Measurements from ENCODE around the gene CAV3.

Gene CAV3

DNA sequence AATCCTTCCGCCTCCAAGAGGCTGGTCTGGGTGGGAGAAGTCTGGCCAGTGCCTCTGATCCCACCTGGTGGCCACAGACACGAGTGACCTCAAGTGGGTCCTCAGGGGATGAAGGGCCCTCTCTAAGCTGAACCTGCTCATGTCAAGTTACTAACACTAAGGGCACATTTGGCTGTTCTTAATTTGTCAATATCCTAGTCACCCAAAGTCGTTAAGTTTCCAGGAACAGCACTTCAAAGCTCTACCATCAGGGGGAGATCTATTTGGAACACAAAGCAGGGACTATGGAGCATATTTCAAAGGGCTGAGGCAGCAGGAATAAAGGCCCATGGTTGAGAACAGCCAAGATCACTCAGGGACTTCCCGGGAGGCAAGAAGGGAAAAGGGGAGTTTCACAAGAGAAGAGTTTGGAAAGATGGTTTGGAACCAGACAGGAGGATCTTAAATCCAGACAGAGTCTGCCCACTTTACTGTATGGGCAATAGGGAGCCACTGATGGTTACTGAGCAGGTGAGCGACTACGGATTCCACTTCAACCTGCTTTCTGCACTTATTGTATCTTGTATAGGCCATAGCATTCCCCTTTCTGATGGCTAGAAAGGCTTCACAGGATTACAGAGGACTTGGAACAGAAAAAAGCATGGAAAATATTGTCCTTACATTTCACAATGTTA is 22.1 kb downstream of the CAV3 start:
- H2AK5ac ChIP-seq (ENCODE audit: low read length): no peak overlapping the region
- H3K9ac ChIP-seq (ENCODE audit: low read length): no peak overlapping the region
- no peaks in the 10 kb centered on the region for H3K79me2 ChIP-seq (ENCODE audit: control insufficient read depth, insufficient read depth, low read length)
- DNase-seq: peak; percentile 67
- no peak overlapping the region for H3K23ac ChIP-seq (ENCODE audit: low read length)
- H3K56ac ChIP-seq (ENCODE audit: low read length): no peak overlapping the region
- no peaks in the 10 kb centered on the region for H3K79me1 ChIP-seq (ENCODE audit: low read length)
- H3K18ac ChIP-seq (ENCODE audit: low read length): no peak overlapping the region
- no peak overlapping the region for H4K8ac ChIP-seq (ENCODE audit: low read depth, low read length)
- no peak overlapping the region for H3K27ac ChIP-seq (ENCODE audit: low read depth, low read length)
- WGBS (ENCODE audit: extremely low coverage, insufficient coverage, low lambda C conversion rate): no CpG with 5 or more reads among the region's 6 CpGs
- H3K4me3 ChIP-seq (ENCODE audit: low read length): no peak overlapping the region
- no peak overlapping the region for H4K5ac ChIP-seq (ENCODE audit: low read length)
- no peak overlapping the region for H3K4ac ChIP-seq (ENCODE audit: low read depth, low read length)
- H2BK120ac ChIP-seq (ENCODE audit: low read depth, low read length): no peak overlapping the region
- H2BK15ac ChIP-seq (replicated peaks; ENCODE audit: low read depth): no peak overlapping the region
- H3K36me3 ChIP-seq (ENCODE audit: control insufficient read depth, insufficient read depth, low read length): no peaks in the 10 kb centered on the region
- no peak overlapping the region for H3K4me2 ChIP-seq (ENCODE audit: low read length)
- H3K27me3 ChIP-seq (ENCODE audit: insufficient read depth, low read length, poor library complexity): no peaks in the 10 kb centered on the region
- no peak overlapping the region for H2BK5ac ChIP-seq (ENCODE audit: low read length)
- no peaks in the 10 kb centered on the region for H3K4me1 ChIP-seq (ENCODE audit: control insufficient read depth, low read depth, low read length)

DNA sequence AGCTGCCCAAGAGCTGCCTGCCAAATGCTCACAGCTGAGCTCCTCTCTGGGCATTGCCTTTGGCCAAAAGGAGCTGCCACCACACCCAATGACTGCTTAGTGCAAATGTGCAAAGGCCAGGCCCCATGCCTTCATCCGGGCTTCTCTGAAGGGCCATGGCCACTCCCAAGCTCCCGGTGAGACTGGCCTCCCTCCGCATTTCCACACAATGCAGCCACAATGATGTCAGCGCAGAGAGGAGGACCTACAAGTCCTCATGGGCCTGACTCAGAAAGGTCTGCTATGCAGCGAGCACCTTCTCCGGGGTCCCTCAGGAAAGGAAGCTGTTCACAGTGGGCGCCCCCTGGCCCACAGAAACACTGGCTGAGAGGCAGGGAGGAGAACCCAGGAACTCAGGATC is 23.1 kb downstream of the CAV3 start:
- Histone ChIP-seq H4K8ac (ENCODE audit: low read depth, low read length) (no peak overlapping the region), H3K79me2 (ENCODE audit: control insufficient read depth, insufficient read depth, low read length) (no peaks in the 10 kb centered on the region), H2AK5ac (ENCODE audit: low read length) (no peak overlapping the region), H3K18ac (ENCODE audit: low read length) (no peak overlapping the region), H3K23ac (ENCODE audit: low read length) (no peak overlapping the region), H3K4me3 (ENCODE audit: low read length) (no peak overlapping the region), H3K36me3 (ENCODE audit: control insufficient read depth, insufficient read depth, low read length) (no peaks in the 10 kb centered on the region), H4K5ac (ENCODE audit: low read length) (no peak overlapping the region), H2BK15ac (replicated peaks; ENCODE audit: low read depth) (no peak overlapping the region), H3K56ac (ENCODE audit: low read length) (no peak overlapping the region), H3K9ac (ENCODE audit: low read length) (no peak overlapping the region), H2BK5ac (ENCODE audit: low read length) (no peak overlapping the region), H3K27ac (ENCODE audit: low read depth, low read length) (no peak overlapping the region), H3K4ac (ENCODE audit: low read depth, low read length) (no peak overlapping the region), H3K79me1 (ENCODE audit: low read length) (no peaks in the 10 kb centered on the region), H3K4me1 (ENCODE audit: control insufficient read depth, low read depth, low read length) (no peaks in the 10 kb centered on the region), H3K27me3 (ENCODE audit: insufficient read depth, low read length, poor library complexity) (no peaks in the 10 kb centered on the region), H2BK120ac (ENCODE audit: low read depth, low read length) (no peak overlapping the region), H3K4me2 (ENCODE audit: low read length) (no peak overlapping the region)
- peak; percentile 94 for DNase-seq
- no CpG with 5 or more reads among the region's 7 CpGs for WGBS (ENCODE audit: extremely low coverage, insufficient coverage, low lambda C conversion rate)

DNA sequence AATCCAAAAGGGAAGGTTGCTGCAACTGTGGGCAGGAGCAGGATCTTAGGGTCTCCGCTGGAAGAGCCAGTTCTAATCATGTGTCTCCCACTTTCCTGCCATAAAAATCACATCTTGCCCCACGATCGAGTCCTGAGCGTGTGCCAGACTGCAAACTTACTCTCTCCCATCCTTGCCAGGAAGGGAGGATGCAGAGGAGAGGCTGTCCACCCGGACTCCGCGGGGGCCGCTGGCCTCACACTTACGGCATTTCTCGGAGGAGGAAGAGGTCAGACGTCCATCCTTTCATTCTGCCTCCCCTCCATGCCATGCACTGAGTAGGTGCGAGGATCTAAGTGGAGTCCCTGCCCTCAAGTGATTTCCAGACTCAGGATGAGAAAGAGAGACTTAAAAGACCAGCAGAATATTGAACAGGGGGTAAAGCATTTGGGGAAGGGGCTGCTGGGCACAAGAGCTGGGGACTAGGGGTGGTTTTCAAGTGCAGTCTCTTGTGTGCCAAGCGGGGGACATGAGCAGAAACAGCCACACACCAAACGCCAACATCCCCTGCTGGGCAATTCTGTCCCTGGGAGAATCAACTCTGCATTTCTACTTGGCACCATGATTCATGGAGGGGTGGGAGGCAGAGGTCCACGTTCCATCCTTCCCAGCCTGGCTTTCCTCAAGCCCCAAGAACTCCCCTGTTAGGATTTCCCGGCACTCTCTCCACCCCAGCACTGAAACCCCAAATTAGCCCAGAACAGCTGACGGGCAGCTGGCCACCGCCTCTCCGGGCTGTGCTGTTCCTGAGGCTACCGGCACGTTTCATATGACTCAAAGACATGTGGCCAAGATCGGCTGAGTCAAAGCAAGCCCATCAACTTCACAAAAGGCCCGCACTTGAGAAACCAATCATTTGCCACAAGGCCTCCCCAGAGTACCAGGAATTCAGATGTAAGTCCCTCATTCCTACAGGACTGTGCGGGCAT is 24.2 kb downstream of the CAV3 start:
- no CpG with 5 or more reads among the region's 24 CpGs for WGBS (ENCODE audit: extremely low coverage, insufficient coverage, low lambda C conversion rate)
- no peak overlapping the region for H4K8ac ChIP-seq (ENCODE audit: low read depth, low read length)
- H3K4me3 ChIP-seq (ENCODE audit: low read length): no peak overlapping the region

DNA sequence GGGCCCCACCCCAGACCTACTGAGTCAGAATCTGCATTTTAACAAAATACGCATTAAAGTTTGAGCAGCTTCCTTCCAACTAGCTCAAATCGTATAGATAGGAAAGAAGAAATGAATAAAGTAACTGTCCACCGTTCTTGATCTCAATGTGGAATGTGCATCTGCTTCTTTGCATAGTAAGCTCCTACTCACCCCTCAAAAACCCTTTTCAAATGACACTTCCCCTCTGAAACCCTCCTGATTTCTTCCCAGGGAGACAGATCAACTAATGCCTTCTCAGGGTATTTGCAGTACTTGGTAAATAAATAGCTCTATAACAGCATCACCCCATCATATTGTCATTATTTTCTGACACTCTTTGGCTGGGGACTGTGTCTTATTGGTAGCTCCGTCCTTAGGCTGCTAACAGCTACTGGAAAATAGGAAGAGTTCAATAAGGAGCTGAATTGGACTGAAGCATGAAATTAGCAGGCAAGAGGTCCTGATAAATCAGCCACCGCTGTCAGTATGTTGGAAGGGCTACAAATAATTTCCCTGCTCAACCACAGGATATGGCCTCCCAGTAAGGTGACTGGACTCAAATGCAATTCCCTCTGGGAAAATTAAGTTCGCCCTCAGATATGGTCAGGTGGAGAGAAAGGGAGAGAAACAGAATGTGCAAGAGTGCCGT is 25.6 kb downstream of the CAV3 start:
- H3K27ac ChIP-seq (ENCODE audit: low read depth, low read length): no peak overlapping the region

More for the DNA sequence above, 24.2 kb downstream of the CAV3 start:
- Histone ChIP-seq H3K18ac (ENCODE audit: low read length) (no peak overlapping the region), H2AK5ac (ENCODE audit: low read length) (no peak overlapping the region), H2BK5ac (ENCODE audit: low read length) (no peak overlapping the region), H3K4me1 (ENCODE audit: control insufficient read depth, low read depth, low read length) (no peaks in the 10 kb centered on the region), H3K79me1 (ENCODE audit: low read length) (no peaks in the 10 kb centered on the region), H3K56ac (ENCODE audit: low read length) (no peak overlapping the region), H3K23ac (ENCODE audit: low read length) (no peak overlapping the region), H3K79me2 (ENCODE audit: control insufficient read depth, insufficient read depth, low read length) (no peaks in the 10 kb centered on the region), H3K27ac (ENCODE audit: low read depth, low read length) (no peak overlapping the region), H3K4ac (ENCODE audit: low read depth, low read length) (no peak overlapping the region), H3K4me2 (ENCODE audit: low read length) (no peak overlapping the region), H3K9ac (ENCODE audit: low read length) (no peak overlapping the region), H2BK120ac (ENCODE audit: low read depth, low read length) (no peak overlapping the region), H3K36me3 (ENCODE audit: control insufficient read depth, insufficient read depth, low read length) (no peaks in the 10 kb centered on the region), H4K5ac (ENCODE audit: low read length) (no peak overlapping the region), H3K27me3 (ENCODE audit: insufficient read depth, low read length, poor library complexity) (no peaks in the 10 kb centered on the region), H2BK15ac (replicated peaks; ENCODE audit: low read depth) (no peak overlapping the region)
- no peak for DNase-seq

DNA sequence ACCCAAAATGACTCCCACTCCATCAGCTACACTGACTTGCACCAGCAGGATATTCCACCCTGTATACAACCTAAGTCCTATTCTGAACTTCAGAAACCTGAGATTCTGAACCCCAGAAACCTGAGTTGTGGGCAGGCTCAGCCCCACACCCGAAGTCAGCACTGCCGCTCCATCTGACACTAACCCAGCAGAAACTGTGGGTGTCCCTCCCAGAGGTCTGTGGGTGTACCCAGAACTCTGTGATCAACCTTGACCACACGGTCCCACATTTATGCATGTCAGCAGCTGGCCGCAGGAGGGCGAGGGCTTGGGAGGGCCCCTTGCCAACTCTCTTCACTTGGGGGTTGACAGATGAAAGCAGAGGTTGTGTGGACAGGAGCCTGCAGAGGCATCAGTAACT is 26.5 kb downstream of the CAV3 start:
- Histone ChIP-seq H3K9ac (ENCODE audit: low read length) (no peak overlapping the region), H3K56ac (ENCODE audit: low read length) (no peak overlapping the region), H2AK5ac (ENCODE audit: low read length) (no peak overlapping the region), H3K4ac (ENCODE audit: low read depth, low read length) (no peak overlapping the region), H3K27ac (ENCODE audit: low read depth, low read length) (no peak overlapping the region), H2BK5ac (ENCODE audit: low read length) (no peak overlapping the region), H3K36me3 (ENCODE audit: control insufficient read depth, insufficient read depth, low read length) (no peaks in the 10 kb centered on the region), H3K79me1 (ENCODE audit: low read length) (no peaks in the 10 kb centered on the region), H4K8ac (ENCODE audit: low read depth, low read length) (no peak overlapping the region), H3K4me1 (ENCODE audit: control insufficient read depth, low read depth, low read length) (no peaks in the 10 kb centered on the region), H3K79me2 (ENCODE audit: control insufficient read depth, insufficient read depth, low read length) (no peaks in the 10 kb centered on the region), H3K18ac (ENCODE audit: low read length) (no peak overlapping the region), H3K4me2 (ENCODE audit: low read length) (no peak overlapping the region), H2BK15ac (replicated peaks; ENCODE audit: low read depth) (no peak overlapping the region), H3K27me3 (ENCODE audit: insufficient read depth, low read length, poor library complexity) (no peaks in the 10 kb centered on the region), H4K5ac (ENCODE audit: low read length) (no peak overlapping the region), H3K4me3 (ENCODE audit: low read length) (no peak overlapping the region), H3K23ac (ENCODE audit: low read length) (no peak overlapping the region), H2BK120ac (ENCODE audit: low read depth, low read length) (no peak overlapping the region)
- DNase-seq: no peak
- no CpG with 5 or more reads among the region's 5 CpGs for WGBS (ENCODE audit: extremely low coverage, insufficient coverage, low lambda C conversion rate)

More for the DNA sequence above, 25.6 kb downstream of the CAV3 start:
- Histone ChIP-seq H4K8ac (ENCODE audit: low read depth, low read length) (no peak overlapping the region), H3K4me2 (ENCODE audit: low read length) (no peak overlapping the region), H3K79me1 (ENCODE audit: low read length) (no peaks in the 10 kb centered on the region), H3K4me3 (ENCODE audit: low read length) (no peak overlapping the region), H3K56ac (ENCODE audit: low read length) (no peak overlapping the region), H3K9ac (ENCODE audit: low read length) (no peak overlapping the region), H3K36me3 (ENCODE audit: control insufficient read depth, insufficient read depth, low read length) (no peaks in the 10 kb centered on the region), H3K79me2 (ENCODE audit: control insufficient read depth, insufficient read depth, low read length) (no peaks in the 10 kb centered on the region), H2BK5ac (ENCODE audit: low read length) (no peak overlapping the region), H2BK120ac (ENCODE audit: low read depth, low read length) (no peak overlapping the region), H2BK15ac (replicated peaks; ENCODE audit: low read depth) (no peak overlapping the region), H3K18ac (ENCODE audit: low read length) (no peak overlapping the region), H2AK5ac (ENCODE audit: low read length) (no peak overlapping the region), H4K5ac (ENCODE audit: low read length) (no peak overlapping the region), H3K4ac (ENCODE audit: low read depth, low read length) (no peak overlapping the region), H3K23ac (ENCODE audit: low read length) (no peak overlapping the region), H3K4me1 (ENCODE audit: control insufficient read depth, low read depth, low read length) (no peaks in the 10 kb centered on the region), H3K27me3 (ENCODE audit: insufficient read depth, low read length, poor library complexity) (no peaks in the 10 kb centered on the region)
- DNase-seq: no peak
- WGBS (ENCODE audit: extremely low coverage, insufficient coverage, low lambda C conversion rate): no CpG with 5 or more reads among the region's 7 CpGs

All from mesendoderm (in vitro differentiated cells).